OCI-LY1 (cell line): ENCODE results near the gene ADAM19.

Experiments used
- EZH2 ChIP-seq: fragments of 200-600 bp; sonication (generic), shearing (Covaris generic); IDR thresholded peaks from 2 replicates; pipeline ENCODE4 v1.8.0; 2017; ENCODE audit warnings: borderline replicate concordance, mixed run types, mild to moderate bottlenecking, antibody characterized with exemption, low read length, moderate library complexity, mixed read lengths
- TF ChIP-seq, protein P1 (sequence below): fragments of 200-600 bp; sonication (generic), shearing (Covaris generic); IDR thresholded peaks from 2 replicates; pipeline ENCODE4 v1.5.1; 2017; ENCODE audit warnings: mild to moderate bottlenecking, antibody characterized with exemption, low read length, moderate library complexity, mixed read lengths

DNA sequence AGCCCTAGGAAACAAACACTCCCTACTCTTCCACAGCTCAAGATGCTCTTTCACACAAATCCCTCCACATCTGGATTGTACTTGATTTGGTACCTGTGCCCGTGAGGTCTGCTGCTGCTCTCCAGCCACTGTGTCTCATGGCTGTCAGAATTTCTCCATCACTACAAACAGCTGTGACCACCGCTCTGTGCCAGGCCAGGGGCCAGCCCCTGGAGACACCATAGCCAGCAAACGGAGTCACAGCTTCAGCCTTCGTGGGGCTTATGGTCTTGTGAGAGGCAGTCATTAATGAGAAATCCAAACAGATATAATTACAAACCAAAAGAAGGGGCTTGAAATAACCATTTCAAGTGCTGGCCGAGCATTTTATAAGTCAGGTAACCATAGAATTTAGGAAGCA, 43.6 kb downstream of the ADAM19 start:
- TF ChIP-seq EZH2, result no peak
- TF ChIP-seq, protein P1, sequence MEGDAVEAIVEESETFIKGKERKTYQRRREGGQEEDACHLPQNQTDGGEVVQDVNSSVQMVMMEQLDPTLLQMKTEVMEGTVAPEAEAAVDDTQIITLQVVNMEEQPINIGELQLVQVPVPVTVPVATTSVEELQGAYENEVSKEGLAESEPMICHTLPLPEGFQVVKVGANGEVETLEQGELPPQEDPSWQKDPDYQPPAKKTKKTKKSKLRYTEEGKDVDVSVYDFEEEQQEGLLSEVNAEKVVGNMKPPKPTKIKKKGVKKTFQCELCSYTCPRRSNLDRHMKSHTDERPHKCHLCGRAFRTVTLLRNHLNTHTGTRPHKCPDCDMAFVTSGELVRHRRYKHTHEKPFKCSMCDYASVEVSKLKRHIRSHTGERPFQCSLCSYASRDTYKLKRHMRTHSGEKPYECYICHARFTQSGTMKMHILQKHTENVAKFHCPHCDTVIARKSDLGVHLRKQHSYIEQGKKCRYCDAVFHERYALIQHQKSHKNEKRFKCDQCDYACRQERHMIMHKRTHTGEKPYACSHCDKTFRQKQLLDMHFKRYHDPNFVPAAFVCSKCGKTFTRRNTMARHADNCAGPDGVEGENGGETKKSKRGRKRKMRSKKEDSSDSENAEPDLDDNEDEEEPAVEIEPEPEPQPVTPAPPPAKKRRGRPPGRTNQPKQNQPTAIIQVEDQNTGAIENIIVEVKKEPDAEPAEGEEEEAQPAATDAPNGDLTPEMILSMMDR, result no peak
